H9 (cell line): ENCODE measurements around the gene PRSS3. TPM values are rescaled to one million over a fixed set of nuclear protein-coding genes. Genes with fewer than 3 reads are reported as not detected.
"Not testable (repeated sequence)": the region's sequence is repeated elsewhere in the genome, so short reads cannot be mapped to it uniquely, and the experiment has no call there.

ENCODE experiments used
- DNase-seq: peaks from one replicate; pipeline ENCODE4 v3.0.0-alpha.2; 2017
- H2AFZ ChIP-seq: one replicate; pipeline ENCODE4 v1.6.1; 2013; ENCODE audit warnings: mild to moderate bottlenecking, low read length, control low read depth, moderate library complexity
- H2AK5ac ChIP-seq: 2 replicates; pipeline ENCODE4 v1.6.1; 2013; ENCODE audit warnings: low read length, control low read depth, mixed read lengths; ENCODE audit not compliant: insufficient read length
- H2BK120ac ChIP-seq: one replicate; pipeline ENCODE4 v1.6.1; 2013; ENCODE audit warnings: low read depth, mild to moderate bottlenecking, low read length, control low read depth, inconsistent platforms; ENCODE audit not compliant: poor library complexity, severe bottlenecking
- H2BK12ac ChIP-seq: 2 replicates; pipeline ENCODE4 v1.6.1; 2013; ENCODE audit warnings: low read length, control low read depth, mixed read lengths, low read depth; ENCODE audit not compliant: insufficient read length
- H2BK15ac ChIP-seq: 2 replicates; pipeline ENCODE4 v1.6.1; 2013; ENCODE audit warnings: low read depth, low read length, control low read depth
- H2BK20ac ChIP-seq: one replicate; pipeline ENCODE4 v1.6.1; 2013; ENCODE audit warnings: low read depth, mild to moderate bottlenecking, low read length, control low read depth, inconsistent platforms; ENCODE audit not compliant: poor library complexity, severe bottlenecking
- H2BK5ac ChIP-seq: 2 replicates; pipeline ENCODE4 v1.6.1; 2013; ENCODE audit warnings: low read length, control low read depth, mixed read lengths; ENCODE audit not compliant: insufficient read length
- H3K14ac ChIP-seq: 2 replicates; pipeline ENCODE4 v1.6.1; 2013; ENCODE audit warnings: low read length, control low read depth; ENCODE audit not compliant: insufficient read depth
- H3K18ac ChIP-seq: 2 replicates; pipeline ENCODE4 v1.6.1; 2013; ENCODE audit warnings: low read depth, mild to moderate bottlenecking, mixed read lengths, low read length, control low read depth; ENCODE audit not compliant: insufficient read length
- H3K23ac ChIP-seq: 2 replicates; pipeline ENCODE4 v1.6.1; 2013; ENCODE audit warnings: low read length, control low read depth, mixed read lengths, low read depth; ENCODE audit not compliant: insufficient read length
- H3K23me2 ChIP-seq: 2 replicates; pipeline ENCODE4 v1.6.1; 2013; ENCODE audit warnings: low read depth, mild to moderate bottlenecking, mixed read lengths, low read length, control low read depth; ENCODE audit not compliant: insufficient read length, poor library complexity, severe bottlenecking
- H3K27ac ChIP-seq: 2 replicates; pipeline ENCODE4 v1.5.1; 2013; ENCODE audit warnings: low read length, control low read depth, mixed read lengths, low read depth; ENCODE audit not compliant: insufficient read length
- H3K27me3 ChIP-seq: 2 replicates; pipeline ENCODE4 v1.6.1; 2013; ENCODE audit warnings: low read length, control low read depth, inconsistent platforms; ENCODE audit not compliant: insufficient read depth
- H3K4ac ChIP-seq: 2 replicates; pipeline ENCODE4 v1.6.1; 2013; ENCODE audit warnings: low read depth, mild to moderate bottlenecking, control low read depth, inconsistent platforms, low read length, moderate library complexity
- H3K4me1 ChIP-seq: 2 replicates; pipeline ENCODE4 v1.6.1; 2013; ENCODE audit warnings: low read length, control low read depth, inconsistent platforms; ENCODE audit not compliant: insufficient read depth
- H3K4me2 ChIP-seq: 2 replicates; pipeline ENCODE4 v1.6.1; 2013; ENCODE audit warnings: low read length, control low read depth, mixed read lengths; ENCODE audit not compliant: insufficient read length, insufficient read depth
- H3K56ac ChIP-seq: 2 replicates; pipeline ENCODE4 v1.6.1; 2013; ENCODE audit warnings: low read depth, mild to moderate bottlenecking, mixed read lengths, low read length, control low read depth; ENCODE audit not compliant: insufficient read length
- H3K79me1 ChIP-seq: 2 replicates; pipeline ENCODE4 v1.6.1; 2013; ENCODE audit warnings: low read depth, mild to moderate bottlenecking, moderate library complexity, low read length, control low read depth, inconsistent platforms; ENCODE audit not compliant: insufficient read depth, poor library complexity, severe bottlenecking
- H3K79me2 ChIP-seq: 2 replicates; pipeline ENCODE4 v1.6.1; 2013; ENCODE audit warnings: low read length, control low read depth, inconsistent platforms; ENCODE audit not compliant: insufficient read depth
- H3K9ac ChIP-seq: 2 replicates; pipeline ENCODE4 v1.6.1; 2013; ENCODE audit warnings: low read length, control low read depth, mixed read lengths; ENCODE audit not compliant: insufficient read length; ENCODE audit errors: extremely low read depth
- H3K9me3 ChIP-seq: one replicate; pipeline ENCODE4 v1.6.1; 2013; ENCODE audit warnings: low read depth, low read length, inconsistent platforms; ENCODE audit not compliant: control insufficient read depth
- H3T11ph ChIP-seq: one replicate; pipeline ENCODE4 v1.6.1; 2013; ENCODE audit warnings: mild to moderate bottlenecking, low read length, control low read depth, inconsistent platforms
- H4K20me1 ChIP-seq: one replicate; pipeline ENCODE4 v1.6.1; 2013; ENCODE audit not compliant: control insufficient read depth, insufficient read length, insufficient read depth
- H4K5ac ChIP-seq: 2 replicates; pipeline ENCODE4 v1.6.1; 2013; ENCODE audit warnings: low read depth, mild to moderate bottlenecking, mixed read lengths, low read length, control low read depth; ENCODE audit not compliant: insufficient read length
- H4K8ac ChIP-seq: replicated peaks from 2 replicates; pipeline ENCODE4 v1.6.1; 2013; ENCODE audit warnings: low read length, control low read depth, mixed read lengths, low read depth; ENCODE audit not compliant: insufficient read length
- H4K91ac ChIP-seq: 2 replicates; pipeline ENCODE4 v1.6.1; 2013; ENCODE audit warnings: low read depth, mild to moderate bottlenecking, moderate library complexity, mixed read lengths, low read length, control low read depth; ENCODE audit not compliant: insufficient read length
- H3K27ac Mint-ChIP-seq, 3 experiments: 2 replicates in 2 of 3; 3 replicates in 1 of 3; pipeline ENCODE4 v1.8.0; 2020 to 2021; ENCODE audit warnings: mixed read lengths in 3 of 3, mild to moderate bottlenecking in 1 of 3, moderate library complexity in 1 of 3
- H3K27me3 Mint-ChIP-seq: 2 replicates; pipeline ENCODE4 v1.8.0; 2021; ENCODE audit warnings: low read depth, mild to moderate bottlenecking, moderate library complexity, mixed read lengths
- H3K36me3 Mint-ChIP-seq, 3 experiments: 2 replicates in 2 of 3; 3 replicates in 1 of 3; pipeline ENCODE4 v1.8.0; 2020 to 2021; ENCODE audit warnings: low read depth in 3 of 3, mixed read lengths in 3 of 3; ENCODE audit not compliant: insufficient read depth in 1 of 3
- H3K4me1 Mint-ChIP-seq, 2 experiments: 2 replicates each; pipeline ENCODE4 v1.8.0; 2020; ENCODE audit warnings: mixed read lengths in 2 of 2
- H3K4me3 Mint-ChIP-seq, 2 experiments: 2 replicates in 1 of 2; 3 replicates in 1 of 2; pipeline ENCODE4 v1.8.0; 2020 to 2021; ENCODE audit warnings: mild to moderate bottlenecking in 2 of 2, mixed read lengths in 2 of 2, moderate library complexity in 1 of 2
- H3K9me3 Mint-ChIP-seq, 2 experiments: 2 replicates in 1 of 2; 3 replicates in 1 of 2; pipeline ENCODE4 v1.8.0; 2020; ENCODE audit warnings: mild to moderate bottlenecking in 2 of 2, mixed read lengths in 2 of 2, moderate library complexity in 1 of 2
- CTCF ChIP-seq: fragments of 200-600 bp; sonication (generic); conservative IDR thresholded peaks from 3 replicates; pipeline ENCODE4 v1.8.0; 2021; ENCODE audit warnings: antibody characterized with exemption, mild to moderate bottlenecking
- WGBS: extraction: QIAGEN DNeasy Blood & Tissue Kit; methylation state at CpG from one replicate; pipeline ENCODE4 v1.1.7; 2013; ENCODE audit warnings: missing lambda C conversion rate, low lambda C conversion rate, mixed read lengths; ENCODE audit not compliant: insufficient read length; ENCODE audit errors: extremely low coverage; 5-methylcytosine and 5-hydroxymethylcytosine counted together
- total RNA-seq: library from RNA; stranded (reverse); gene quantifications from 2 replicates; pipeline ENCODE4 v1.2.1, GENCODE V29; 2021

The PRSS3 gene
- total RNA-seq, 1 experiment from 2014 or later, result not detected

- no peaks in the 10 kb centered on the region for H4K20me1 ChIP-seq
- no peak overlapping the region for H4K5ac ChIP-seq
- H2AK5ac ChIP-seq, result no peak overlapping the region
- no peak overlapping the region for H3T11ph ChIP-seq
- Mint-ChIP-seq H3K36me3 (peaks cover 0 to 8% (median 3%) of the 10 kb centered on the region in 3 experiments; a peak in 1 of 7 replicates), H3K27me3 (peaks cover 21% of the 10 kb centered on the region), H3K9me3 (peaks cover 0 to 6% of the 10 kb centered on the region in 2 experiments; a peak in 2 of 5 replicates), H3K27ac (no peak overlapping the region; a peak in 1 of 7 replicates), H3K4me1 (peaks cover 20 to 27% of the 10 kb centered on the region in 2 experiments), H3K4me3 (no peak overlapping the region)
- H3K27me3 ChIP-seq, result no peaks in the 10 kb centered on the region
- H2BK20ac ChIP-seq, result no peak overlapping the region
- H2BK5ac ChIP-seq, result no peak overlapping the region
- no peaks in the 10 kb centered on the region for H3K79me2 ChIP-seq
- no peak overlapping the region for H4K8ac ChIP-seq
- no peaks in the 10 kb centered on the region for H3K9me3 ChIP-seq
- no peak for DNase-seq
- H3K18ac ChIP-seq, result no peak overlapping the region
- no peak overlapping the region for H2BK15ac ChIP-seq
- H3K56ac ChIP-seq, result no peak overlapping the region
- TF ChIP-seq CTCF, result no peak
- no peaks in the 10 kb centered on the region; the same call in 1 of the 2 replicates for H3K4me1 ChIP-seq
- no peaks in the 10 kb centered on the region for H3K23me2 ChIP-seq
- no peak overlapping the region for H3K9ac ChIP-seq
- H3K4ac ChIP-seq, result no peak overlapping the region
- H3K4me2 ChIP-seq, result no peak overlapping the region
- no peak overlapping the region for H2BK12ac ChIP-seq
- no CpG with 5 or more reads among the region's 4 CpGs for WGBS
- H3K14ac ChIP-seq, result no peak overlapping the region
- no peak overlapping the region for H4K91ac ChIP-seq
- no peak overlapping the region for H2AFZ ChIP-seq
- no peak overlapping the region for H3K23ac ChIP-seq
- no peak overlapping the region for H2BK120ac ChIP-seq
- H3K27ac ChIP-seq, result no peak overlapping the region
- no peaks in the 10 kb centered on the region for H3K79me1 ChIP-seq
Measured at GRCh38 chr9:33795819-33796218, 458 bp downstream of the PRSS3 start.

DNA sequence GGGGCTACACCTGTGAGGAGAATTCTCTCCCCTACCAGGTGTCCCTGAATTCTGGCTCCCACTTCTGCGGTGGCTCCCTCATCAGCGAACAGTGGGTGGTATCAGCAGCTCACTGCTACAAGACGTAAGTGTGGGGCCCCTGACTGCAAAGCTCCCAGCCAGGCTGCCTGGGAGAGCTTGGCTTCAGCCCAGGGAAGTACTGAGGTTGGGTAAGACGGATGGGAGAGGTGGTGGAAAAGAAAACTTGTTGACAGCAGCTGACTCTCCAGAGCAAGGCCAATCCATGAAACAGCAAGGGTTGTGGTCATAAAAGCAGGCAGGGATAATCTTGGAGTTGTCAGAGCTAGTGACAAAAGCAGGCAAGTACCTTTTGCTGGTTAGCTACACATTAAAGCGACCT lies 1.3 kb downstream of the PRSS3 start:
- H4K91ac ChIP-seq, H3K9me3 Mint-ChIP-seq, H3K27ac ChIP-seq, H3K56ac ChIP-seq, H3K4me2 ChIP-seq, H3K79me1 ChIP-seq, H3K14ac ChIP-seq, H2BK12ac ChIP-seq, H3K23me2 ChIP-seq, H3K27me3 ChIP-seq, H2BK5ac ChIP-seq, H3K4me1 ChIP-seq, H2BK120ac ChIP-seq, H2BK20ac ChIP-seq, H3K9me3 ChIP-seq, H3K4me3 Mint-ChIP-seq, DNase-seq, H3K9ac ChIP-seq, H4K20me1 ChIP-seq, H3K27ac Mint-ChIP-seq, H3K4ac ChIP-seq, H2AFZ ChIP-seq, H2BK15ac ChIP-seq, H3K36me3 Mint-ChIP-seq, H4K5ac ChIP-seq, H2AK5ac ChIP-seq, H4K8ac ChIP-seq, H3K23ac ChIP-seq, H3K18ac ChIP-seq, H3K79me2 ChIP-seq, H3T11ph ChIP-seq: not testable (repeated sequence)
- H3K27me3 Mint-ChIP-seq, result peaks cover 19% of the 10 kb centered on the region
- H3K4me1 Mint-ChIP-seq, result peaks cover 20 to 27% of the 10 kb centered on the region in 2 experiments
- no CpG with 5 or more reads among the region's 5 CpGs for WGBS
